ENCODE data around the gene DTX3.
"Not testable (repeated sequence)": the region's sequence is repeated elsewhere in the genome, so short reads cannot be mapped to it uniquely, and the experiment has no call there.

Gene DTX3

GRCh38 chr12:57604454-57604991 lies at the start of gene DTX3:
Gene DTX3, plus strand, starts transcription at chr12:57604824. Its CDS starts 1,694 bp downstream, at chr12:57606518.
- no peak for DNase-seq

DNA sequence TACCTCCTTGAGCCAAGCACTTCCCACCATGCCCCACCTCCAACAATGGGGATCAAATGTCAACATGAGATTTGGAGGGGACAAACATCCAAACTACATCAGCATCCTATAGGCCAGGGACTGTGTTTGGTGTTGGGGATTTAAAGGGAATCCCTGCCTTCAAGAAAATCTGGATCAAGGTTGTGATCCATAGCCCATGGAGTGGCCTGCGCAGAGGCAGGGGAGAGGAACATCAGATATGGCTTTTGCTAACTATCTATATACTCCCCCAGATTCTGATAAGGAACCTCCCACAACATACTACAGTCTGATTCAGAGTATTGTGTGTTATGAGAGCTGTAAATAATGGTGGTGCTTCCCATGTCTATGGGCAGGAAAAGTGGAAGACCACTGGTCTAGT lies 49.7 kb upstream of the DTX3 start:
- DNase-seq, result no peak

GRCh38 chr12:57558864-57559263 lies 45.8 kb upstream of the DTX3 start:
- no peak for DNase-seq

DNA sequence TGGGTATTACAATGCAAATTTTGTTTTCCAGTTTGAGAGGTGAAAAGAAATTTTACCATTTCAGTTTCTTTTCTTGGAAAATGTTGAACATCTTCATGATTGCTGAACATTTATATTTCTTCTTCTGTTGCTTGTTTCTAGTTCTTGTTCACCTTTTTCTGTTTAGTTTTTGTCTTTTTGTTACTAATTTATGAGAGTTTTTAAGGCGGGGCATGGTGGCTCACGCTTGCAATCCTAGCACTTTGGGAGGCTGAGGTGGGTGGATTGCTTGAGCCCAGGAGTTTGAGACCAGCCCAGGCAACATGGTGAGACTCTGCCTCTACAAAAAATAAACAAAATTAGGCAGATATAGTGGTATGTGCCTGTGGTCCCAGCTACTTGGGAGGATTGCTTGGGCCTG lies 44.1 kb upstream of the DTX3 start:
- no peak for DNase-seq

DNA sequence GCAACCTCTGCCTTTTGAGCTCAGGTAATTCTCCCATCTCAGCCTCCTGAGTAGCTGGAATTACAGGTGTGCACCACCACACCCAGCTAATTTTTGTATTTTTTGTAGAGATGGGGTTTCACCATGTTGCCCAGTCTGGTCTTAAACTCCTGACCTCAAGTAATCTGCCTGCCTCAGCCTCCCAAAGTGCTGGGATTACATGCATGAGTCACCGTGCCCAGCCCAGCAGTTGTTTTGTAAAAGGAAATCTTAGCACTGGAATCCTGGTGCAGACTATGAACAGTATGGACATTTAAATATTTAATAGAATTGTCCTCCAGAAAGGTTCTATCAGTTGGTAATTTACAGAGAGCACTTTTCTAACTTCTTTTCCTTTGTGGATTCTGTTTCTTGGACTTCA lies 43.5 kb upstream of the DTX3 start:
- DNase-seq, result peak; percentile 9

GRCh38 chr12:57563358-57563757 lies 41.3 kb upstream of the DTX3 start:
- no peak for DNase-seq

- no peak for DNase-seq
Measured at GRCh38 chr12:57564178-57564740, 40.4 kb upstream of the DTX3 start.

DNA sequence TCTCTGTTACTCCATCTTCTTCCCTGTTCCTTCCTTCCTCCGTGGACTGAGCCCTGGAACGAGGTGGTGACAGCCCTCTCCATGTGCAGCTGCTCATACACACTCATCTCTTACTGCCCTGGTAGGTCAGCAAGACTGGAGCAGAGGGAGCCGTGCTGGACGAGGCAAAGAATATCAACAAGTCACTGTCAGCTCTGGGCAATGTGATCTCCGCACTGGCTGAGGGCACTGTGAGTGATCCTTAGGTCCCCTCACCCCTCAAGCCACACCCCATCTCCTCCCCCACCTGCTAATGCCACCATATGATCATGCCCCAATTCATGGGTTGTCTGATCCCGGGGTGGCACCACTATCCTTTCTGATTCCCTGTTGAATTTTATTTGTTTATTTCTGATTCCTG lies 35.8 kb upstream of the DTX3 start:
- no peak for DNase-seq

DNA sequence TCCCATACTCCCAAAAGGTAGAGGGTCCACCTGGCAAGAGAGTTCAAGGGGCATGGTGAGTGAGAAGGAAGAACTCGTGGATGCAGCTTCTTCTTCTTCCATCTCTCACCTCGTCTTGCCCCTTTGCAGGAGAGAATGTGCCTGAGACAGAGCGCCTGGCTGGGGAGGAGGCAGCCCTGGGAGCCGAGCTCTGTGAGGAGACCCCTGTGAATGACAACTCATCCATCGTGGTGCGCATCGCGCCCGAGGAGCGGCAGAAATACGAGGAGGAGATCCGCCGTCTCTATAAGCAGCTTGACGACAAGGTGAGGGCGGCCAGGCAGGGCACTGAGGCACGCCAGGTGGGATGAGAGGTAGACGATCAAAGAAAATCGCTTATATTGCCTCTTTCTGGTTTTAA lies 34.8 kb upstream of the DTX3 start:
- no peak for DNase-seq

DNA sequence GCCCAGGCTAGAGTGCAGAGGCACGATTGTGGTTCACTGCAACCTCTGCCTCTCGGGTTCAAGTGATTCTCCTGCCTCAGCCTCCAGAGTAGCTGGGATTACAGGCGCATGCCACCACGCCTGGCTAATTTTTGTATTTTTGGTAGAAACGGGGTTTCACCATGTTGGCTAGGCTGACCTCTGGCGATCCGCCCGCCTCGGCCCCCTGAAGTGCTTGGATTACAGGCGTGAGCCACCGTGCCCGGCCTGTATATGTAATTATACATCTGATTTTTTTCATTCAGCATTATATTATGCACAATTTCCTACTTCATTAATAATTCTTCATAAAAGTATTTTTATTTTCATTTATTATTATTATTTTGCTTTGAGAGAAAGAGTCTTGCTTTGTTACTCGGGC lies 34.2 kb upstream of the DTX3 start:
- not testable (repeated sequence) for DNase-seq

DNA sequence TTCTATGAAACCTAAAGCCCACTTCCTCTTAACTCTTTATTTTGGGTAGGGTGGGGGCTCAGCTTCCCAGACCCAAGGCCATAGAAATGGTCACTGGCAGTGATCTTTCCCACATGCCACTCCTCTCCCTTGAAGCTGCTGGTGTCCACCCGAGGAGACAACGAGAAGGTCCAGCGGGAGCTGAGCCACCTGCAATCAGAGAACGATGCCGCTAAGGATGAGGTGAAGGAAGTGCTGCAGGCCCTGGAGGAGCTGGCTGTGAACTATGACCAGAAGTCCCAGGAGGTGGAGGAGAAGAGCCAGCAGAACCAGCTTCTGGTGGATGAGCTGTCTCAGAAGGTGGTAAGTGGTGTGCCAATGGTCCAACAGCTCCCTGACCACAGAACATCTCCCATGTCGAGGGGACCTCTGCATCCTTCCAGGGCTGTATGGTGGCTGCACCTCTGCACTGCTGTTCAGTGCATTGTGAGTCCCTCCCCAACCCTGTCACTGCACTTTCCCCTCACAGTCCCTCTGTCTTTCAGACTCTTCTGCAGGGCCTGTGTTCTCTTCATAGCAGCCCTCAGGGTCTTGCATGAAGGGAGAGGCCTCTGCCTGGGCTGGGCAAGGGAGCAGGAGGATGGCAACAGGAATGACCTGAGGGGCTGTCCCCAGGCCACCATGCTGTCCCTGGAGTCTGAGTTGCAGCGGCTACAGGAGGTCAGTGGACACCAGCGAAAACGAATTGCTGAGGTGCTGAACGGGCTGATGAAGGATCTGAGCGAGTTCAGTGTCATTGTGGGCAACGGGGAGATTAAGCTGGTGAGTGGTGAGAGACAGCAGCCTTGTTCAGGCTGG lies 32.5 kb upstream of the DTX3 start:
- DNase-seq, result no peak

GRCh38 chr12:57574795-57575194 lies 29.8 kb upstream of the DTX3 start:
- DNase-seq, result no peak

GRCh38 chr12:57575771-57576612 lies 28.6 kb upstream of the DTX3 start:
- DNase-seq, result no peak

DNA sequence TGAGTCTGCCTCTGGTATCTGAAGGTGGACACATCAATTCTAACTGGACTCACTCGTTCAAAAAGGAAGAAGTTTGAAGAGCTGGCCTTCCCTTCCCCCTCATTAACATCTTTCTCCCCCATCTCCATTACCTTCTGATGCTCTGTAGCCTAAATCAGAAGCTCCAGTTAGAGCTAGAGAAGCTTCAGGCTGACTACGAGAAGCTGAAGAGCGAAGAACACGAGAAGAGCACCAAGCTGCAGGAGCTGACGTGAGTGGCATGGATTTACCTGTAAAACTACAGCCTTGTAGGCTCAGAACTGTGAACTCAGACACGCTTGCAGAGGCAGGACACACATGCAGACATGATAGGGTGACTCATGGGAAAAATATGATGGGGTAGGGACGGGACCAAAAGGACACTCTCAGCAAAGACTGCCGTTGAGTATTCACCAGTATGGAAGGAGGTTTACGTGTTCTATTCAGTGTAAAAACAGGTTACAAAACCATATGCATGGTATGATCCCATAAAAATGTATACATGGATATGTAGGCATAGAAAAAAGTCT lies 27.9 kb upstream of the DTX3 start:
- DNase-seq, result no peak

DNA sequence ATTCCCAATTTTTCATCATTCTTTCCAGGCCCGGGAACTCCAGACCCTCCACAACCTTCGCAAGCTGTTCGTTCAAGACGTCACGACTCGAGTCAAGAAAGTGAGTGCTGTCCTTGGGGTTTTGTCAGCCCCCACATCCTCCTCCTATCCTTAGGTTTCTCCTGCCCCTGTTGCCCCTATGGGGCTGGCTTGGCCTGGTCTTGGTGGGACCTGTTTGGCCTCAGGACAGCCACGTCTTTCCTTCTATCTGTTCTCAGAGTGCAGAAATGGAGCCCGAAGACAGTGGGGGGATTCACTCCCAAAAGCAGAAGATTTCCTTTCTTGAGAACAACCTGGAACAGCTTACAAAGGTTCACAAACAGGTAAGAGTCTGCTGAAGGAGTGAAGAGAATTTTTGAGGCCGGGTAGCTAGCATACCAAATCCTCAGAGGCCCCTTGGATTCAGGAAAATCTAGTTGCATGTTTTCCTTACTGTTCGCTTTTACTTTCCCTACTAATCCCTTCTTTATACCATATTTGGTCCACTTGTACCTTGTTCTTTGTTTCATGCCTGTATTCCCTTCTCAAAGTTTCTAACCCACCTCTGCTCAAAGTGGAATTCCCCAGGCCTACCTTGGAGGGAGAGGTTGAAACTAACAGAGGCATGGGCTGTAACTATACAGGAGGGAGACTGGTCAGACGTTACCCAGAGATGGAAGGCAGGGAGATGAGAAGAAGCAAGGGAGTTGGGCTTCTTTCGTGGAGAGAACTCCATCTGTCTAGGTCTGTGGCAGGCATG lies 26.5 kb upstream of the DTX3 start:
- DNase-seq, result no peak

GRCh38 chr12:57579011-57579410 lies 25.6 kb upstream of the DTX3 start:
- no peak for DNase-seq

- no peak for DNase-seq
Measured at GRCh38 chr12:57579677-57580465, 24.8 kb upstream of the DTX3 start.

- no peak for DNase-seq
Measured at GRCh38 chr12:57580466-57580795, 24.2 kb upstream of the DTX3 start.

- no peak for DNase-seq
Measured at GRCh38 chr12:57581802-57582201, 22.8 kb upstream of the DTX3 start.

- DNase-seq, result no peak
Measured at GRCh38 chr12:57582440-57582839, 22.2 kb upstream of the DTX3 start.

GRCh38 chr12:57583008-57583831 lies 21.4 kb upstream of the DTX3 start:
- DNase-seq, result peak; percentile 91

Data from OCI-M1 (cell line).